Measurements from ENCODE around the gene NCAPG2. TPM values are rescaled to one million over a fixed set of nuclear protein-coding genes. Genes with fewer than 3 reads are reported as not detected.
A peak's percentile ranks its signal among the peaks of the same experiment; 100 is the strongest.
"Not testable (repeated sequence)": the region's sequence is repeated elsewhere in the genome, so short reads cannot be mapped to it uniquely, and the experiment has no call there.

NCAPG2 gene
- total RNA-seq, 2 donors from 2014 or later = 129 to 134 TPM

GRCh38 chr7:158672975-158673374 lies 31.6 kb downstream of the NCAPG2 start:
- DNase-seq (no peak), ATAC-seq (replicated peaks in 1 of 2) (no peak)
- no peaks in the 10 kb centered on the region for H3K9me3 Mint-ChIP-seq
- no peak overlapping the region for H3K27ac Mint-ChIP-seq
- peaks cover 14 to 58% of the 10 kb centered on the region in 2 donors for H3K36me3 Mint-ChIP-seq (ENCODE audit: insufficient read depth in 2 of 2)
- peaks cover 6% of the 10 kb centered on the region for H3K4me1 Mint-ChIP-seq (ENCODE audit: low read depth)
- no peaks in the 10 kb centered on the region for H3K27me3 Mint-ChIP-seq (ENCODE audit: low read depth)
- no peak overlapping the region for H3K4me3 Mint-ChIP-seq

- DNase-seq; H3K27me3 Mint-ChIP-seq (ENCODE audit: low read depth); H3K9me3 Mint-ChIP-seq; ATAC-seq (replicated peaks in 1 of 2); H3K4me3 Mint-ChIP-seq; H3K4me1 Mint-ChIP-seq (ENCODE audit: low read depth); H3K27ac Mint-ChIP-seq: not testable (repeated sequence)
- H3K36me3 Mint-ChIP-seq (ENCODE audit: insufficient read depth in 2 of 2) = peaks cover 17 to 42% of the 10 kb centered on the region in 2 donors
Measured at GRCh38 chr7:158668086-158668485, 36.5 kb downstream of the NCAPG2 start.

- DNase-seq; ATAC-seq (replicated peaks in 1 of 2); H3K4me1 Mint-ChIP-seq (ENCODE audit: low read depth); H3K27me3 Mint-ChIP-seq (ENCODE audit: low read depth); H3K27ac Mint-ChIP-seq; H3K9me3 Mint-ChIP-seq; H3K4me3 Mint-ChIP-seq: not testable (repeated sequence)
- H3K36me3 Mint-ChIP-seq (ENCODE audit: insufficient read depth in 2 of 2) = peaks cover 16 to 44% of the 10 kb centered on the region in 2 donors
Measured at GRCh38 chr7:158666966-158667678, 37.5 kb downstream of the NCAPG2 start.

- no peaks in the 10 kb centered on the region for H3K9me3 Mint-ChIP-seq
- ATAC-seq (replicated peaks in 1 of 2) = no peak
- H3K4me1 Mint-ChIP-seq (ENCODE audit: low read depth) = peaks cover 4% of the 10 kb centered on the region
- no peak for DNase-seq
- peaks cover 14 to 38% of the 10 kb centered on the region in 2 donors for H3K36me3 Mint-ChIP-seq (ENCODE audit: insufficient read depth in 2 of 2)
- no peaks in the 10 kb centered on the region for H3K27me3 Mint-ChIP-seq (ENCODE audit: low read depth)
- no peak overlapping the region for H3K4me3 Mint-ChIP-seq
- no peak overlapping the region for H3K27ac Mint-ChIP-seq
Measured at GRCh38 chr7:158666401-158666800, 38.2 kb downstream of the NCAPG2 start.

GRCh38 chr7:158664406-158664805 lies 40.2 kb downstream of the NCAPG2 start:
- DNase-seq (peak in 1 of 2 donors; percentile 22), ATAC-seq (replicated peaks in 1 of 2) (peak in 1 of 2 donors; percentile 47)
- H3K27ac Mint-ChIP-seq = peak overlapping the region; percentile 64
- no peaks in the 10 kb centered on the region for H3K27me3 Mint-ChIP-seq (ENCODE audit: low read depth)
- peaks cover 4% of the 10 kb centered on the region for H3K4me1 Mint-ChIP-seq (ENCODE audit: low read depth)
- H3K9me3 Mint-ChIP-seq = no peaks in the 10 kb centered on the region
- peaks cover 17 to 29% of the 10 kb centered on the region in 2 donors for H3K36me3 Mint-ChIP-seq (ENCODE audit: insufficient read depth in 2 of 2)
- peak overlapping the region in 1 of 2 donors; percentile 67 for H3K4me3 Mint-ChIP-seq

GRCh38 chr7:158663428-158663741 lies 41.2 kb downstream of the NCAPG2 start:
- peak overlapping the region; percentile 3 for H3K27ac Mint-ChIP-seq
- ATAC-seq (replicated peaks in 1 of 2) (peak; percentile 18 to 47), DNase-seq (no peak)
- H3K27me3 Mint-ChIP-seq (ENCODE audit: low read depth) = no peaks in the 10 kb centered on the region
- H3K4me3 Mint-ChIP-seq = peak overlapping the region in 1 of 2 donors; percentile 28
- peaks cover 17 to 30% of the 10 kb centered on the region in 2 donors for H3K36me3 Mint-ChIP-seq (ENCODE audit: insufficient read depth in 2 of 2)
- no peaks in the 10 kb centered on the region for H3K9me3 Mint-ChIP-seq
- H3K4me1 Mint-ChIP-seq (ENCODE audit: low read depth) = peaks cover 4% of the 10 kb centered on the region

GRCh38 chr7:158662610-158663427 lies 41.8 kb downstream of the NCAPG2 start:
- peaks cover 17 to 33% of the 10 kb centered on the region in 2 donors for H3K36me3 Mint-ChIP-seq (ENCODE audit: insufficient read depth in 2 of 2)
- ATAC-seq (replicated peaks in 1 of 2) (peak; percentile 25 to 82), DNase-seq (no peak)
- peak overlapping the region in 1 of 2 donors; percentile 28 for H3K4me3 Mint-ChIP-seq
- H3K4me1 Mint-ChIP-seq (ENCODE audit: low read depth) = peaks cover 4% of the 10 kb centered on the region
- peak overlapping the region; percentile 3 for H3K27ac Mint-ChIP-seq
- H3K27me3 Mint-ChIP-seq (ENCODE audit: low read depth) = no peaks in the 10 kb centered on the region
- H3K9me3 Mint-ChIP-seq = no peaks in the 10 kb centered on the region

- Mint-ChIP-seq H3K36me3 (ENCODE audit: insufficient read depth in 2 of 2) (peaks cover 18 to 36% of the 10 kb centered on the region in 2 donors), H3K27ac (no peak overlapping the region)
Measured at GRCh38 chr7:158658475-158658874, 46.1 kb downstream of the NCAPG2 start.

GRCh38 chr7:158657189-158657746 lies 47.3 kb downstream of the NCAPG2 start:
- H3K9me3 Mint-ChIP-seq = no peaks in the 10 kb centered on the region
- peak overlapping the region; percentile 34 to 73 for H3K4me3 Mint-ChIP-seq
- DNase-seq (no peak), ATAC-seq (replicated peaks in 1 of 2) (no peak)
- H3K27me3 Mint-ChIP-seq (ENCODE audit: low read depth) = no peaks in the 10 kb centered on the region
- peaks cover 12 to 27% of the 10 kb centered on the region in 2 donors for H3K36me3 Mint-ChIP-seq (ENCODE audit: insufficient read depth in 2 of 2)
- H3K27ac Mint-ChIP-seq = peak overlapping the region; percentile 38
- peaks cover 24% of the 10 kb centered on the region for H3K4me1 Mint-ChIP-seq (ENCODE audit: low read depth)

More at GRCh38 chr7:158658475-158658874, 46.1 kb downstream of the NCAPG2 start:
- no peaks in the 10 kb centered on the region for H3K9me3 Mint-ChIP-seq
- no peaks in the 10 kb centered on the region for H3K27me3 Mint-ChIP-seq (ENCODE audit: low read depth)
- ATAC-seq (replicated peaks in 1 of 2) (no peak), DNase-seq (no peak)
- no peak overlapping the region for H3K4me3 Mint-ChIP-seq
- H3K4me1 Mint-ChIP-seq (ENCODE audit: low read depth) = peaks cover 28% of the 10 kb centered on the region

- DNase-seq = peak; percentile 84 to 87
- H3K9me3 Mint-ChIP-seq = no peaks in the 10 kb centered on the region
- H3K27ac Mint-ChIP-seq = peak overlapping the region; percentile 82
- peaks cover 14 to 35% of the 10 kb centered on the region in 2 donors for H3K36me3 Mint-ChIP-seq (ENCODE audit: insufficient read depth in 2 of 2)
- H3K27me3 Mint-ChIP-seq (ENCODE audit: low read depth) = no peaks in the 10 kb centered on the region
- H3K4me1 Mint-ChIP-seq (ENCODE audit: low read depth) = peaks cover 27% of the 10 kb centered on the region
- peak overlapping the region; percentile 35 to 65 for H3K4me3 Mint-ChIP-seq
- ATAC-seq (replicated peaks in 1 of 2) = peak; percentile 95
Measured at GRCh38 chr7:158655931-158656441, 48.6 kb downstream of the NCAPG2 start.

- peaks cover 12 to 35% of the 10 kb centered on the region in 2 donors for H3K36me3 Mint-ChIP-seq (ENCODE audit: insufficient read depth in 2 of 2)
- no peak for DNase-seq
Measured at GRCh38 chr7:158655507-158655906, 49.1 kb downstream of the NCAPG2 start.

GRCh38 chr7:158651968-158652565 lies 52.5 kb downstream of the NCAPG2 start:
- peak overlapping the region in 1 of 2 donors; percentile 18 for H3K4me3 Mint-ChIP-seq
- peaks cover 13 to 45% of the 10 kb centered on the region in 2 donors for H3K36me3 Mint-ChIP-seq (ENCODE audit: insufficient read depth in 2 of 2)
- H3K4me1 Mint-ChIP-seq (ENCODE audit: low read depth) = peaks cover 25% of the 10 kb centered on the region
- DNase-seq (no peak), ATAC-seq (replicated peaks in 1 of 2) (no peak)
- no peaks in the 10 kb centered on the region for H3K27me3 Mint-ChIP-seq (ENCODE audit: low read depth)
- H3K27ac Mint-ChIP-seq = peak overlapping the region; percentile 21
- H3K9me3 Mint-ChIP-seq = peaks cover 0 to 2% of the 10 kb centered on the region in 2 donors

More at GRCh38 chr7:158655507-158655906, 49.1 kb downstream of the NCAPG2 start:
- Mint-ChIP-seq H3K9me3 (no peaks in the 10 kb centered on the region), H3K4me1 (ENCODE audit: low read depth) (peaks cover 29% of the 10 kb centered on the region), H3K27me3 (ENCODE audit: low read depth) (no peaks in the 10 kb centered on the region), H3K27ac (no peak overlapping the region), H3K4me3 (peak overlapping the region; percentile 35 to 46)
- peak in 1 of 2 donors; percentile 4 for ATAC-seq (replicated peaks in 1 of 2)
